Activated CD4-positive, alpha-beta T cell treated with anti-CD3 and anti-CD28 coated beads, Interleukin-10, Interleukin-2, amounts not matched to agents 100 ng/mL and 50 ng/mL, durations not matched to agents 16 hours and 8 hours (primary cell): ENCODE results near the gene TPM2.

Source experiments
- DNase-seq: peaks from one replicate; pipeline ENCODE4 v3.0.0-alpha.2; 2020

TPM2 gene

DNA sequence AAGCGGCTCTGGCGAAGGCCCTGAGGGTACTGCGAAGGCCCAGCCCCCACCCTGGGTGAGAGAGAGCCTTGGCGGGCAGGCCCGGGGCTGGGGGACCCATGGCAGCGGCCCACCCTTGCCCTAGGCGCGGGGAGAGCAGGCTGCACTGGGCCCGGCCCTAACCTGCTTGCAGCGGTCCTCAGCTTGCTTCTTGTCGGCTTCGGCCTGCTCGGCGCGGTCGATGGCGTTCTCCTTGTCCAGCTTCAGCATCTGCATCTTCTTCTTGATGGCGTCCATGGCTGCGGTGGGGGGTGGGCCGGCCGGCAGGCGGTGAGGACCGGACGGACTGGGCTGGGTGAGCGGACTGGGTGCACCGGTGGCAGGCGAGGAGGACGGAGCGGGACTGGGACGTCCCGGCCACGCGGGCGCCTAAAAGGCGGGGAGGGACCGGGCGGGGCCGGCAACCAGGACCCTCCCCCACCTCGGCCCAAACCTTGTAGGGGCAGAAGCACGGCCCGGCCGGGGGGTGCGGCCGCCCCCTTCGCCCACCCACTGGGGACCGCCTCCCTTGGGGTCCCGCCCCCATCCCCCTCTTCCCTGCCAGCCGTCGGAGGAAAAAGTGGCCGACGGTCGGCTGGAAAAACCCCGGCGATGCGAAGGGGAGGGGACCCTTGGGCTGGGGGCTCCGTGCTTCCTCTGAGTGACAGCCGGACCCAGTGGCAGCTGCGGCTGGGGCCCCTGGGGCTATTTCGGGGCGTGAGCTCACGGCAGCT, at the start of gene TPM2:
TPM2 (minus strand) TSS at position 384 of the 752 bp plus-strand sequence; CDS start at position 276, 108 bp downstream.
- no peak for DNase-seq

DNA sequence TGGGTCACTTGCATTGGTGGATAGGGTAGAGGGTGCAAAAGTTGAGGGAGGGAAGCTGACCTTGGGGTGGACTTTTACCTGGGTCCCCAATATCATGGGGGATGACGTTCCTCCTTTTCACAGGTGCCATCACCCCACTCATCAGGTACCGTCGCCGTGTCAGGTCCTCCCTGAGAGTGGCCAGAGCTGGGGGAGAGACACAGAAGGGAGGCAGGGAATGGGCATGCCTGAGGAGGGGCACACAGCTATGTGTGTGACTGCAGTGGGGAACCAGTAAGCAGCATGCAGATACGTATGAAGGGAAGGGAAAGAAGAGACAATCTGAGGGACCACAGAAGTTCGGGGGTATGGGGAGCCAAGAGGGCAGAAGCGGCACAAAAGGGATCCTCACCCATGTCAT, 49.2 kb upstream of the TPM2 start:
- DNase-seq, result no peak

DNA sequence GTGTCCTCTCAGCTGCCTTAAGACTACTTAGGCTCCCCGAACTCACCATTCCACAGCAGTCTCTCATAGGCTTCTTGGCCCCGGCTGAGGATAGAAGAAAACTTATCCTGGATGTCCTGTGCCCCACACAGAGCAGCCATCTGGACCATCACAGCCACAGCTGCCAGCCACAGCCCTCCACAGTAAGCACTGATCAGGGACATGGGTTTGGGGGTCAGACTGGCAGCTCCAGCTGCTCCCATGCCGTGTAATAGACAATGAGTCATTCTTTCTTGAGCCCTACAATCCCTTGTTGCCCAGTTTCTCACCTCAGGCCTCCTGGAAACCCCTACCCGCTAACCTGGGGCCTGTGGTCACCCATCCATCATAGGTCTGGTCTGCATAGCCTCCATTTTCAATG, 48.5 kb upstream of the TPM2 start:
- DNase-seq, result no peak

DNA sequence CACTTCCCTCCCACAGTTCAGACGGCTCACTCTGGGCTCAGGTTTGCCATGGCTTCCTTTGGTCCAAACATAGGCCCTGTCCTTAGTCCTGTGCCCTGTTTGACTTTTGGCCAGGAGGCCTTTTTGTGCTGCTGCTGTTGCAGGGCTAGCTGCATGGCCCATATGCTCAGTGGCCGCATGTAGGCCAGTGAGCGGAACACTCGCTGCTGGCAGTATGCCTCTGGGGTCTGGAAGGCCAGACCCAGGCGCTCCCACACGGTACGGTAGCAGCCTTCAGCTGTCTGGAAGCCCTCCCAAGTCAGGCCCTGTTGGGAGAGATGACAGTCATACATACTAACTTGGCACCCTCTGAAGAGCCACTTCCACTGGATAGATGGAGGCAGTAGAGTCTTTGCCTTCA, 47.4 kb upstream of the TPM2 start:
- no peak for DNase-seq

DNA sequence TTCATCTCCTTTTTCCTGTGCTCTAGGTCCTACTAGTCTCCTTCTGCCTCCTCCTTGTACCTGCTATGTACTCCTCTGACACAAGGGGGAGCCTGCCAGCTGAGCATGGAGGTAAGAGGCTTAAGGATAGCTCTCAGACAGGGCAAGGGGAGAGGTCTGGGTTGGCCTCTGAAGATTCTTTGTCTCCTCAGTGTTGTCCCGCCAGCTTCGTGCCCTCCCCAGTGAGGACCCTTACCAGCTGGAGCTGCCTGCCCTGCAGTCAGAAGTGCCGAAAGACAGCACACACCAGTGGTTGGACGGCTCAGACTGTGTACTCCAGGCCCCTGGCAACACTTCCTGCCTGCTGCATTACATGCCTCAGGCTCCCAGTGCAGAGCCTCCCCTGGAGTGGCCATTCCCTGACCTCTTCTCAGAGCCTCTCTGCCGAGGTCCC, 46.5 kb upstream of the TPM2 start:
- DNase-seq, result peak; percentile 83

DNA sequence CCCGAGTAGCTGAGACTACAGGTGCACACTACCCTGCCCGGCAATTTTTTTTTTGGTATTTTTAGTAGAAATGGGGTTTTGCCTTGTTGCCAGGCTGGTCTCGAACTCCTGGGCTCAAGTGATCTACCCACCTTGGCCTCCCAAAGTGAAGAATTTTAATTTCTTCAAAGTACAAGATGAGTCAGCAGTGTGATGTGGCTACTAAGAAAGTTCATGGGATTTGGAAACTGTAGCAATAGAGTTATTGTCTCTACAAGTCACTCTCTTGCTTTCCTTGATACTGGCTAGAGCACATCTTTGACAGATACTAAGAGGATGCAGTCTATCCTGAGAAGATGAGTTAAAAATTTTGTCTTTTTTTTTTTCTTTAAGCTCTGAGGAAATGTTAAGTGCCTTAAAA, 44.4 kb upstream of the TPM2 start:
- no peak for DNase-seq

DNA sequence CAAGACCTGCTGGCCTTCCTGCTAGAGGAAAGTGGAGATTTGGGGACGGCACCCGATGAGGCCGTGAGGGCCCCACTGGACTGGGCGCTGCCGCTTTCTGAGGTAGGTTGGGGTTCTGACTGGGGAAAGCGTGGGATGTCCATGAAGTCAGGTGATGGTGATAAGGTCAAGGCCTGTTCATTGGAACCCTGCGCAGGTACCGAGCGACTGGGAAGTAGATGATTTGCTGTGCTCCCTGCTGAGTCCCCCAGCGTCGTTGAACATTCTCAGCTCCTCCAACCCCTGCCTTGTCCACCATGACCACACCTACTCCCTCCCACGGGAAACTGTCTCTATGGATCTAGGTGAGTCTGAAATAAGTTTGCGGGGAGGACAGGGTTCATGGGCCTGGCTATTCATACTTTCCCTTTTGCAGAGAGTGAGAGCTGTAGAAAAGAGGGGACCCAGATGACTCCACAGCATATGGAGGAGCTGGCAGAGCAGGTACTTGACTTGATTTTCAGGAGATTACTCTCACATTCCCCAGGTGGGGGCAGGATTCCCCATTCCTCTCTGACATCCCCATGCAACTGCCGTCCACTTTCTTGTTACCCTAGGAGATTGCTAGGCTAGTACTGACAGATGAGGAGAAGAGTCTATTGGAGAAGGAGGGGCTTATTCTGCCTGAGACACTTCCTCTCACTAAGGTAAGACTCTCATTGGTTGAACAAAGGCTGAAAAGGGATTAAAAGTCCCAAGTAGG, 43.2 kb upstream of the TPM2 start:
- DNase-seq, result peak; percentile 41

DNA sequence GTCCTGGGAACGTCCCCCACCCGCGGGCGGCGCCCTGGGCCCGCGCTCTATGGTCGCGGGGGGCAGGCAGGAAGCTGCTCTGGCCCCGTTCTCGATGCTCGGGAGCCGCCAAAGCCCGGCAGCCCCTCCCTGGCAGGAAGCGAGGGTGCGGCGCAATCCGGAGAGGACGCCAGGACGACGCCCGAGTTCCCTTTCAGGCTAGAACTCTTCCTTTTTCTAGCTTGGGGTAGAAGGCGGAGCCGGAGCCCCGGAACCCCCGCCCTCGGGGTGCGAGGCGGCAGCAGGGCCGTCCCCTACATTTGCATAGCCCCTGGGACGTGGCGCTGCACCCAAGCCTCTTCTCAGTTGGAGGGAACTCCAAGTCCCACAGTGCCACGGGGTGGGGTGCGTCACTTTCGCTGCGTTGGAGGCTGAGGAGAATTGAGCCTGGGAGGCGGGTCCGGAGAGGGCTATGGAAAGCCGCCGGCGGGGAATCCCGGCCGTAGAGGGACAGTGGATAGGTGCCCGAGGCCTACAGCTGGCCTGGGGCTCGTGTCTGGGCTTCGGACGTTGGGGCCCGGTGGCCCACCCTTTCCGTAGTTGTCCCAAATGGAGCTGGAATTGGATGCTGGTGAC, 42.6 kb upstream of the TPM2 start, which contains the start of the genes CREB3 and TLN1:
CREB3 (plus strand) TSS at position 482 of the 615 bp plus-strand sequence; CDS start at position 589, 107 bp downstream.
TLN1 (minus strand) TSS at position 11 of the 615 bp plus-strand sequence. CDS start 6,501 bp downstream, outside the sequence.
- peak; percentile 99 for DNase-seq

DNA sequence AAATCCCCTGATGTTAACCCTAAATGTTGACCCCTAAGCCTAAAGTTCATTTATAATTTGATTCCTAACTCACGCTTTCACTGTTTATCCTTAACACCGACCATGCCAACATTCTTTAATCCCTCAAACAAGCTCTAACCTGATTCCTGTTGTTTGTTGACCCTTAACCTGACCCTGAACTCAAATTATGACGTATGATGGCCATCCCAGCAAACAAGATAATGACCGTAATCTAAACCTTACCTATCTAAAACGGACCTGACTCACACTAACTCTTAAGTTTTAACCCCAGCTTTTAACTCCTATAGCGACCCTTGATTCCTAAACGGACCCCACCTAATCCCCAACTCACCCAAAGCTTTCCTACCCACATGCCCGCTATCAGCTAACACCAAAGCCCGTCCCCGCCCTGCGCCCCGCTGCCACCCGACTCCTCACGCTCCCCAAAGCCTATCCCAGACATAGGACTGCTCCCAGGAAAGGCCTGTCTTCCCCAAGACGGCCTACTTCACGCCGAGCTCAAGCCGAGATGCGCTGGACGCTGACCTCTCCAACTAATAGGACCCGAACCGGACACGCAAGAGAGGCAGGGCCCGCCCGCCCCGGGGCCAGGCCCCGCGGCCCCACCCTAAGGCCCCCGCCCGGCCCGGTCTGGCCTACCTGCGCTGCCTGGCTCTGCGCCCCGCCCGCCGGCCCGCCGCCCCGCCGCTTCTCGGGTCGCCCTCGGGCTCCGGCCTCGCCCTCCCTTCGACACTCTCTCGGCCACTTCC, 41.9 kb upstream of the TPM2 start:
- no peak for DNase-seq

DNA sequence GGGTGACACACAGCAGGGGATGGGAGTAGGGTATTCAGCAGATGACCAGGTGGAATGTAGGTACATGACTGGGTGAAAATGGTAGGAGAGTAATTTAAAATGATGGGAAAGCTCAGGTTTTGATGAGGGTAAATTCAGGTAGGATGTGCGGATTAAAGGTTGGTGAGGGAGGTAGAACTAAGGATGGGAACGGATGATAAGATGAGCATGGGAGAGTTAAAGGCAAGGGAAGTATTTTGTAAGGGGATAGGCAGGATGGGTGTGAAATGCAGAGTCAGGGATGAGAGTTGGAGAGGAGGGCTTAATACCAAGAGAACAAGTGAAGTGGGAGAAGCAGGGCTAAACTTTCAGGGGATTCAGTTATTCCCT, 40.7 kb upstream of the TPM2 start:
- DNase-seq, result no peak

DNA sequence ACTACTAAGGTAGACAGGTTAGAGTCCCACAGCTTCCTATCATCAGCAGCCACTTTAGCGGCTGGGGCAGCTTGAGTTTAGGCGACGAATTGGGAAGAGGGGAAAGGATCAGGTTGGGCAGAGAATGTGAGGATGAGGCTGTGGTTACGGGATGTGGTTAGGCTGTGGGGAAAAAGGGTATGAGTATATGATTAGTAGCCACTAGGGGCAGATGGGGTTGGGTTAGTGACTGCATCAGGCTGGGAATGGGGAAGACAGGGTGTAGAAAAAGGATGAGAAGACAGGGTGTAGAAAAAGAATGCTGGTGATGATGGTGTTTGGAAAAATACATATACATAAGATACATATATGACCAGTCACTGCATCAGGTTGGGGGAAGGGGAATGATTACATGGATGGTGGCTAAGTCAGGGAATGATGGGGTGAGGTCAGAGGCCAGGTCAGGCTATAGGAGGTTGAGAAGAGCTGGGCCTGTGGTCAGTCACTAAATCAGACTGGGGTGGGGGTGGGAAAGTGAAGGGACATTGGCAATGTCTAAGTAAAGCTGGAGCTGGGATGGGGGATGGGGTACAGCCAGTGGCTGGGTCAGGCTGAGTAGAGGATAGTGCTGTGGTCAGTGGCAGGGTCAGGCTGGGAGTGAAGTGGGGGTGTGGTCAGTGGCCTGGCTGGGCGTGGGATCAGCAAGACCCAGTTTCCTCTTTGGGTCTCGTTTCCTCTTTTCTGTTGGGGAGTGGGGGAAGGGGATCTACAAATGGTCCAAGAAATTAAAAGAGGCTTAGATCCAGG, 40.2 kb upstream of the TPM2 start:
- DNase-seq, result peak; percentile 65

DNA sequence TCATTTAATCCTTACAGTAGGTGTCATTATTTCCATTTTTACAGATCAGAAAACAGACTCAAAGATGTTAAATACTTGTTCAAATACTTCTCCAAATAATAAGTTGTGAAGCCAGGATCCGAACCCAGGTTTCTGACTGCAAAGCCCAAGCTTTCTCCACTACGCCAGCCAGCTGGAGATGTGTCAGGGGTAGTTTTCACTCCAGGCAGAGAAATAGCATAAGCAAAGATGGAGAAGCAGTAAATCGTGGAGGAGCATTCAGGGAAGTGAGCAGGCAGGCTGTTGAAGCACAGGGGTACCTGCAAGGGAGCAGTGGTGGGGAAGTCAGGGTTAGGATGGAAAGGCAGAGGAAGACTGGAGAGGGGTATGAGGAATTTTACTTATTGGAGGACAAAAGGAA, 39.4 kb upstream of the TPM2 start:
- no peak for DNase-seq

DNA sequence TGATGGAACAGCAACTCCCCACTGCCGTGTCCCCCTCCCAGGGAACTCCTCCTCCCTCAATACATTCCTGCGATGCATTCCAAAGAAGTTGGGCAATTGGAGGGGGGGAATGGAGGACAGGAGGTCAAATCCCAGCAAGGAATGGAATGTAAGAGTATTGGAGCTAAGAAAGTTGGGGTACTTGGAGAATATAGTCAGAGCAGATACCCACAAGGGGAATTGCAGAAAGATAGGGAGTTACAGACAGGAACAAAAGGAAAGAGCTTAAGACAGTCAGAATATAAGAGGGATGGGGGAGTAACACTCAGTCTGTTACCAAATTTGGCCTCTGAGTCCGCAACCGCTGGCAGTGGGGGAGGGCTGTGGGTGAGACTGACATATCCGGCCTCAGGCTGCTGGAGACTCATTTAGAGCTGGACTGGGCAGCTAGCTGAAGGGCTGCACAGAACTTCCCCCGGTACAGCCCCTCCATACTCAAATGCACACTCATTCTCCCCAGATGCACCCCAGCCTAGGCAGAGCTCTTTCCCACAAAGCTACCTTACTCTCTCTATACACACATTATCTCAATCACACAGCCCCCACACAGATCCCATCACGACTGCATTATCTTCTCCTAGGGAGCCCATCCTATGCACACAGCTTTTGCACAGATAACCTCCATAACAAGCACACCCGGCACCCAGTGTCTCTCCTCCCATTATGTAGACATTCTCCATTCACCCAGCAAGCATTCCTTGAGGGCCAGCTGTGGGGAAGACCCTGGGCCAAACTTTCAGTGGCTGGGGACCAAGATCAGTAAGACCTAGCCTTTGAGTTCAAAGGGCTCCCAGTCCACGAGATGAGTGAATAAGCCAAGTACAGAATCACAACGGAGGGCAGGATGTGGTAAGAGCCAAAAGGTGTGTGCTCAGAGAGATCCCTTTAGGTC, 38.6 kb upstream of the TPM2 start:
- DNase-seq, result peak; percentile 82

DNA sequence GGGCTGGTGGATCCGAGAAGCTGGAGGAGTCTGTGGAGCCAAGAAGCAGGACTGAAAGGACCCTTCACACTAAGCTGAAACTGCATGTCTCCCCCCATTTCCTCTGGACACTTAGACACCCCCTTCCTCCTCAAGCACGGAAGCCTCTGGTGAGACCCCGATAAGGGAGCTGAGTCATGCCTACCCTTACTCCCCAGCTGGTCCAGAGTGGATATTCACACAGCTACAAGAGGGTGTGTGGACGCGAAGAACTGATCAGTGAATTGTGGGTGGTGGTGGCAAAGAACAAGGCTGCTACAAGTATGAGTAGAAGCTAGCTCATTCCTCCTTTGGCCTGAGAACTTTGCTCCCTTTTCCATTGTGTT, 37.9 kb upstream of the TPM2 start:
- DNase-seq, result no peak

DNA sequence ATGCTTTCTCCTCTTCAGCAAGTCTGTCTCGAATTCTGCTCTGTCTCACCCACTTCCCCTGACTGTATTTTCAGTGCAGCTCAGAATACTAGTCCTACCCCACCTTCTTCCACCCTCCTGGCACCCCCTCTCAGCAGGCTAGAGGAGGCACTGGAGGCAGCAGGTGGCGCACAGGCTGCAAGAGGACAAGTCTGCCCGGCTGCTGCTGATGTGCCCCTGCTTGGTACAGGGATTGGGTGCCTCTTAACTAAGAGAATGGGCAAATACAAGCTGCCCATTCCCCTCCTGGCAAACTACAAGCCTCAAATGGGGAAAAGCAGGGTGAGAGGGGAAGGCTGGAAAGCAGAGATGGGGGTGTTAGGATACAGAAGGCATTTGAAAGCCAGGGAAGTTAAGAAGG, 37.2 kb upstream of the TPM2 start:
- peak; percentile 47 for DNase-seq

DNA sequence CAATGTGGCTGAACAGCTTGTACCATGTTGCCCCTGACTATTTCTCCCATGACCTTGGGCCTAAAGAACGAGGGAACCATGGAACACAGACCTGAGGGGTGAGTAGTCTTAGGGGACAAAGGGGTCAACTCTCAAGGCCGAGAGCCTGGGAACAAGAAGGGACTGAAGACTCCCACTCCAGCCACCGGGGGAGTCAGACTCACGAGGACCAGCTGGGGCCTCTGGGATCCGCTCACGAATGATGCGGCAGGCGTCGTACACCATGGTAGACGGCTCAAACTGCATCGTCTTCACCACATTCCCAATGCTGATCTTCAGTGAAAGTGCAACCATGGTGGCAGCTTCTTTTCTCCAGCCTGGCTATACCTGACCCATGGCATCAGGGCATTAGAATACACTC, 35.6 kb upstream of the TPM2 start:
- DNase-seq, result no peak

DNA sequence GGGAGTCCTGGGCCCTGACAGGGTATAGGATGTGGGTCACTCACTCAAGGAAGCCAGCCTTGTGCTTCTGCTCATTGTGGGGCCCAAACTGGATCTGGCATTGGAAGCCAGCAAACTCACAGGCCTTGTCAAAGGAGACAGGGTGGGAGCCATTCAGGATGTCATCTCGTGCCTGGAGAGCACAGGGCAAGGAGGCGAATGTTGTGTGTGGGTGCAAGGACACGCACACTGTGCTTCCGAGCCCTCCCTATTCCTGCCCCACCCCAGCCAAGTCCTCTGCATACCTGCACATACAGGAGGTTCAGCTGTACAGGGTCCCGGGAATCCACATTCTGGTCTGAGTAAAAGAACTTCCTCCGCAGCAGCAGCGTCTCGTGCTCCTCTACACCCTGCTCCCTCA, 34.2 kb upstream of the TPM2 start:
- DNase-seq, result no peak

DNA sequence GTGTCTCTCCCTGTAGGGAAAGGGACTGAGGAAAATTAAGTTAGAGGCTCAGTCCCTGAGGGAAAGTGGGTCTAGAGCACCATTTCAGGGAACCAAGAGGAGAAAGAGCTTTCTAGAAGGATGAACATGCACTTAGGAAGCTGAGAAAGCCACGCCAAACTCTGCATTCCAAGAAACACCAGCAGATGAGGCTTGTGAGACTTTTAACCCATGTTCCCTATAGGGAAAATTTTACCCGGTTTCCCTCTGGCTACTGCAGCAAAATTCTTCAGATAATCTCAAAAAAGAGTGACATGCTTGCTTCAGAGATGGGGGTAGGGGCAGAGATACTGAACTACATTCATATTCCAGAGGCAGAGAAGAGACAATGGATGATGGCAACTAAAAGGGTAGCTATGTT, 33.7 kb upstream of the TPM2 start:
- no peak for DNase-seq

DNA sequence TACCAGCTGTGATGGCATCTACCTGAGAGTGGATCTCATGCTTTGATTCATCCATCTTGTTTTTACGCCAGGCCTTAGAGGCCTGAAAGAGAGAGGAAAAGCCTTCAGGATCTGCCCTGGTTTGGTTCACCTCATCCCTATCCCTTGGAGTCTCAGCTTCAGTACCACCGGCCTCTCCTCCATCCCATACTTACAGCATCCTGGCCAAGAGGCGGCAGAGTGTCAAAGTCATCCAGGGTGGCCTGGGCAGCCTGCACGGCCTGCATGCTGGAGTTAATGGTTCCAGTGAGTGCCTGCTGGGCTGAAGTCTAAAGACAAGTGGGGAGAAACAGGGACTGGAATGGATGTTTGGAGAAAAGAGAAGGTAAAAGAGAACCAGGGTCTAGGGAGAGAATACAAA, 29.8 kb upstream of the TPM2 start:
- DNase-seq, result no peak

DNA sequence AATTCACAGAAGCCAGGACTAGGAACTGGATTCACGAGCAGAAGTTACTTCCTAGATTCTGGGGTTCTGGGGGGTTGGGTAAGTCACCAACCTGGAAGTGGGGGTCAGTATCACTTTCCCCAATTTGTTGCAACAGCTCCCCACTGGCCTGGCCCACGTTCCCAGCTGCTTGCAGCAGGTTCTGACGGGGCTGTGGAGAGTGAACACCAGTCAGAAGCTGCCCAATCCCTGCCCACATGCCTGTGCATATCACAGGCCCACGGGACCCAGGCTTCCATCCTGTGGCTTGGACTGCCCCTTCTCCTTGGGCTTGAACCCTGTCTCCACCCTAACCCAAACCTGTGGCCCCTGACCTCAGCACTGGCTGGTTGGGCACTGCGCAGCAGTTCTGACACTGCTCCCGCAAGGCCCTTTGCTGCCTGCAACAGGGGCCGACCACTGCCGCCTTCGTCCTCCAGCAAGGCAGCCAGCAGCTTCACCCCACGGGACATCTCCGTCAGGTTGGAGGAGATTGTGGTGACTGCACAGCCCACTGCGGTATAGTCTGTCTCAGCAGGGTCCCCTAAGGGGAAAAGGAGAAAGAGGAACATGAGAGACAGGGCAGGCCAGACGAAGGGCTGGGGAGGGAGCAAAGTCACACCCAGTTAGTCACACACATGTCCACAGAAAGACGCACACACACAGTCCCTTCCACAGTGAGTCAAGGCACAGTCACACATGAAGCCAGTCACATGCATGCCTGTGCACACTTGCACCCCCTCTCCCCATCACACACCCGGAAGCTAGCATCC, 29.2 kb upstream of the TPM2 start:
- DNase-seq, result no peak
